ENCODE data around the gene ZFAND2A.
A peak's percentile ranks its signal among the peaks of the same experiment; 100 is the strongest.
"Not testable (repeated sequence)": the region's sequence is repeated elsewhere in the genome, so short reads cannot be mapped to it uniquely, and the experiment has no call there.

Gene ZFAND2A, protein sequence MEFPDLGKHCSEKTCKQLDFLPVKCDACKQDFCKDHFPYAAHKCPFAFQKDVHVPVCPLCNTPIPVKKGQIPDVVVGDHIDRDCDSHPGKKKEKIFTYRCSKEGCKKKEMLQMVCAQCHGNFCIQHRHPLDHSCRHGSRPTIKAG

GRCh38 chr7:1159891-1160669 is at the start of gene ZFAND2A:
ZFAND2A (minus strand) TSS chr7:1160196; CDS start chr7:1158212, 1,984 bp downstream.
- peak; percentile 97 for DNase-seq

DNA sequence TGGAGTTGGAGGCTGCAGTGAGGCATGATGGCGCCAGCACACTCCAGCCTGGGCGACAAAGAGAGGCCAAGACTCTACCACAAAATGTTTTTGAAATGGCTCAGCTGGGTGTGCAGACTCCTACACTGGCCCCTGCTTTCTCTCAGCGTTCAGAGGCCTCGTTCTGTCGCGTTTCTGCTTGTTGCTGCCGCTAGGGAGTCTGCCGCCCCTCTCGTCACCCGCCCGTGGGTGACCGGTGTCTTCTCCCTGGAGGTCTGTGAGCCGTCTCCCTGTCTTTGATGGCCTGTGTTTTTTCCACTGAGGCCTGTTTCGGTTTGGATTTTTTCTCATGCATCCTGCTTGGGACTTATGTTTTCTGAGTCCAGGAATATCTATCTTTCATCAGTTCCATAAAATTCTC is 49.1 kb upstream of the ZFAND2A start:
- DNase-seq = no peak

DNA sequence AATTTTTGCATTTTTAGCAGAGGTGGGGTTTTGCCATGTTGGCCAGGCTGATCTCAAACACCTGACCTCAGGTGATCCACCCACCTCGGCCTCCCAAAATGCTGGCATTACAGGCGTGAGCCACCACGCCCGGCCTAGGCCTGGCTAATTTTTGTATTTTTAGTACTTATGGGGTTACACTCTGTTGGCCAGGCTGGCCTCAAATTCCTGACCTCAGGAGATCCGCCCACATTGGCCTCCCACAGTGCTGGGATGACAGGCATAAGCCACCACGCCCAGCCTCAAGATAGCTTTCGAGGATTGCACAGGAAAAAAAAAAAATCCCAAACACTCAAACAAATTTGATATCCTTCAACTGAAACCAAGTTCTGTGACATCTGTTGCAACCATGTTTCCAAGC is 45.7 kb upstream of the ZFAND2A start:
- DNase-seq = not testable (repeated sequence)

- no peak for DNase-seq
Measured at GRCh38 chr7:1204460-1205140, 44.6 kb upstream of the ZFAND2A start.

- not testable (repeated sequence) for DNase-seq
Measured at GRCh38 chr7:1202914-1203313, 42.9 kb upstream of the ZFAND2A start.

DNA sequence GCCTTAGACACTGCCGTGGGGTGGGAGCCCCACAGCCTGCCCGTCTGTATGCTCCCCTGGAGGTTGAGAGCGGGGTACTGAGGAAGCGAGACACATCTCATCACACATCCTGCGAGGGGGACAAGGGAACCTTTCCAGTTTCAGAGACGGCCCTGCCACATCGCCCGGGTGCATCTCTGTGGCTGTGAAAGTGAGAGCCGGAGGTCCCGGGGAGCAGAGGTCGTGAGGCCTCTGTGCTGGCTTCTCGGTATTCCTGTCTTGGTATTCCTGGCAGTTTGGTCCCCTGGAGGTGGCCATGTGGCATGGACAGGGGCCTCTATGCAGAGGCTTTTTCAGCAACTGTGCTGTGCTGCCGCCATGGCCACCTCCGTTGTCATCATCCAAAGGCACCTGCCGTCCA is 41.9 kb upstream of the ZFAND2A start:
- no peak for DNase-seq

- DNase-seq = no peak
Measured at GRCh38 chr7:1200045-1200444, 40.0 kb upstream of the ZFAND2A start.

DNA sequence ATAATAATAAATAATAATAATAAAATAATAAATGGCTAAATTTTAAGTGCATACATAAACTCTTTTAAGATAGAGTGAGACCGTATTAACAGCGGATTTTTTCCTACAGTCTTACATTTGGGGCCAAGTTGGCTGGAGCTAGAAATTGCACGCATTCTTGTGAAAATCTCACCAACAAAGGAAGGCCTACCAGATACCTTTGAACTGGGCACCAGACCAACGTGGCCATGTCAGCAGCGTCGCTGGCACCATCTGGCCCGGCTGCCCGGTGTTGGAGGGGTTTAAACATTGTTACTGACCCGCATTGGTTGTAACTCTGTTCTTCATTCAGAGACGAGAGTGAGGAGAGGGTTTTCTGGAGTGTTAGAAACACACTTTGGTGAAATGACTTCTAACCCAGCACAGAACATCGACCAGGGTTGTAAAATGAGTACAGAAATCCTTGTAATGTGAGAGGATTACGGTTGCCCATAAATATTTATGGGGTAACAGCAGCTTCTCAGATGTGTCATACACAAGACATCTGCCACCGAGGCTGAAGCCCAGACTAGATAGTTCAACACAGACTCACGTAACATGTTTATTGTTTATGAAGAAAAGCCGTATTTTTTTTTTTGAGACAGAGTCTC is 38.1 kb upstream of the ZFAND2A start:
- no peak for DNase-seq

DNA sequence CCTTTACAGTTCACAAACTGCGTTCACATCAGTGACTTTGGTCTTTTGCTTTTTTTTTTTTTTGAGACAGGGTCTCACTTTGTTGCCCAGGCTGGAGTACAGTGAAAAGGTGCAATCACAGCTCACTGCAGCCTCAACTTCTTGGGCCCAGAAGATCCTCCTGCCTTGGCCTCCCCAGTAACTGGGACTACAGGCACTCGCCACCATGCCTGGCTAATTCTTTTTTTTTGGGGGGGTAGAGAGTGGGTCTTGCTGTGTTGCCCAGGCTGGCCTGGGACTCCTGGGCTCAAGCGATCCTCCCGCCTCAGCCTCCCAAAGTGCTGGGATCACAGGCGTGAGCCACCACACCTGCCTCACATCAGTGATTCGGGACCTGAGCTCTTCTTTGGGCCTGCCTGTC is 37.0 kb upstream of the ZFAND2A start:
- no peak for DNase-seq

DNA sequence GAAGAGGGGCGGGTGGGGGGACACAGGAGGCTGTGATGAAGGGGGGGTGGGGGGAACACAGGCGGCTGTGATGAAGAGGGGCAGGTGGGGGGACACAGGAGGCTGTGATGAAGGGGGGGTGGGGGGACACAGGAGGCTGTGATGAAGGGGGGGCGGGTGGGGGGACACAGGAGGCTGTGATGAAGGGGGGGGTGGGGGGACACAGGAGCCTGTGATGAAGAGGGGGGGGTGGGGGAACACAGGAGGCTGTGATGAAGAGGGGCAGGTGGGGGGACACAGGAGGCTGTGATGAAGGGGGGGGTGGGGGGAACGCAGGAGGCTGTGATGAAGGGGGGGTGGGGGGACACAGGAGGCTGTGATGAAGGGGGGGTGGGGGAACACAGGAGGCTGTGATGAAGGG is 36.4 kb upstream of the ZFAND2A start:
- DNase-seq = not testable (repeated sequence)

- peak; percentile 18 for DNase-seq
Measured at GRCh38 chr7:1193593-1194424, 33.8 kb upstream of the ZFAND2A start.

- no peak for DNase-seq
Measured at GRCh38 chr7:1192171-1192676, 32.2 kb upstream of the ZFAND2A start.

DNA sequence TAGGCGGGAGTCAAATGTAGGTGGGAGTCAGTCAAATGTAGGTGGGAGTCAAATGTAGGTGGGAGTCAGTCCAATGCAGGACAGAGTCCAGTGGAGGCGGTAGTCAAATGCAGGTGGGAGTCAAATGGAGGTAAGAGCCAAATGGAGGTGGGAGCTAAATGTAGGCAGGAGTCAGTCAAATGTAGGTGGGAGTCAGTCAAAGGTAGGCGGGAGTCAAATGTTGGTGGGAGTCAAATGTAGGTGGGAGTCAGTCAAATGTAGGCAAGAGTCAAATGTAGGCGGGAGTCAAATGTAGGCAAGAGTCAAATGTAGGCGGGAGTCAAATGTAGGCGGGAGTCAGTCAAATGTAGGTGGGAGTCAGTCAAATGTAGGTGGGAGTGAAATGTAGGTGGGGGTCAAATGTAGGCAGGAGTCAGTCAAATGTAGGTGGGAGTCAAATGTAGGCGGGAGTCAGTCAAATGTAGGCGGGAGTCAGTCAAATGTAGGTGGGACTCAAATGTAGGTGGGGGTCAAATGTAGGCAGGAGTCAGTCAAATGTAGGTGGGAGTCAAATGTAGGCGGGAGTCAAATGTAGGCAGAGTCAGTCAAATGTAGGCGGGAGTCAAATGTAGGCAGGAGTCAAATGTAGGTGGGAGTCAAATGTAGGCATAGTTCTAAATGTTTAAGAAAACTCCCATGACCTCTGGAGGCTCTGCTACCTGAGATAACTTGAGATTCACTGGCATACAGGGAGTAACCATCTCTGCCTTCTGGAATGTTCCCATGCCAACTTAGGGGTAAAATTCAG is 30.2 kb upstream of the ZFAND2A start:
- no peak for DNase-seq

DNA sequence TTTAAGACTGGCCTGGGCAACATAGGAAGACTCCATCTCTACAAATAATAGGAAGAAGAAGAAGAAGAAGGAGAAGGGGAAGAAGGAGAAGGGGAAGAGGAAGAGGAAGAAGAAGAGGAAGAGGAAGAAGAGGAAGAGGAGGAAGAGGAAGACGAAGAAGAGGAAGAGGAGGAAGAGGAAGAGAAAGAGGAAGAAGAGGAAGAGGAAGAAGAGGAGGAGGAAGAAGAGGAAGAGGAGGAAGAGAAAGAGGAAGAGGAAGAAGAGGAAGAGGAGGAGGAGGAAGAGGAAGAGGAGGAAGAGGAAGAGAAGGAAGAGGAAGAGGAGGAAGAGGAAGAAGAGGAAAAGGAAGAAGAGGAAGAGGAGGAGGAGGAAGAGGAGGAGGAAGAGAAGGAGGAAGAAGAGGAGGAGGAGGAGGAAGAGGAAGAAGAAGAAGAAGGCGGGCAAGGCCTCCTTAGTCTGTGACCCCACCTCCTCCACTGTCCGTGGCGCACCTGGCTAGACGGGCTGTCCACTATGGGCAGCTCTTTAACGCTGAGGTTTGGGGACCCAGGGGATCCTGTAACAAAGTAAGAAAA is 28.8 kb upstream of the ZFAND2A start:
- no peak for DNase-seq

DNA sequence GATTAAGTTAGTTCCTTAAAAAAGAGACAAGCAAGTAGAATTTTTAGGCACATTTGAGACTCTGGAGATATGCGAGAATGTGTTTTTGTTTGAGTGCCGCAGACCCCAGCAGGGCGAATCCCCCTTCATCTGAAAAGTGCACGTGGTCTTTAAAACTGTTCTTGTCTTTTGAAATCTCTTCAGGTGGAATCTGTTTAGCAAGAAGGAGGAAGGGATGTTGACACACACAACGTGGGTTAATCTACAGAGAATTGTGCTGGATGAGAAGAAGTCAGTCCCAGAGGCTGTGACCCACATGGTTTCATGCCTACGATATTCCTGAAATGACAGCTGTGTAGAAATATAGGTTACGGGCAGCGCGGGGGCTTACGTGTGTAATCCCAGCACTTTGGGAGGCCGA is 27.1 kb upstream of the ZFAND2A start:
- no peak for DNase-seq

DNA sequence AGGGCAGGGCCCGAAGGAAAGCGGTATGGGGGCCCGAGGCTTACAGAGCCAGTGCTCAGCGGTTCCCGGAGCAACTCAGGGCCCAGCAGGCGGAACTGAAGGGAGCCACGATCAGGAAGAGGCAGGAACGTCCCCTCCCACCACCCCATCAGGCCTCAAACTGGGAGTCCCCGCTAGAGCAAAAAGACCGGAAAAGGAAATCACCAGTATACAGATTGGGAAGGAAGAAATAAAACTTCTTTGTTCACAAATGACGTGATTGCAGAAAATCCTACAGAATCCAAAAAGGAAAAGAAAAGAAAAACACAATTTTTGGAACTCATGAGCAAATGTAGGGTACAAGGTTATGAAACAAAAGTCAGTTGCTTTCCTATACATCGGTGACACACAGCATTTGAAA is 21.6 kb upstream of the ZFAND2A start:
- DNase-seq = no peak

DNA sequence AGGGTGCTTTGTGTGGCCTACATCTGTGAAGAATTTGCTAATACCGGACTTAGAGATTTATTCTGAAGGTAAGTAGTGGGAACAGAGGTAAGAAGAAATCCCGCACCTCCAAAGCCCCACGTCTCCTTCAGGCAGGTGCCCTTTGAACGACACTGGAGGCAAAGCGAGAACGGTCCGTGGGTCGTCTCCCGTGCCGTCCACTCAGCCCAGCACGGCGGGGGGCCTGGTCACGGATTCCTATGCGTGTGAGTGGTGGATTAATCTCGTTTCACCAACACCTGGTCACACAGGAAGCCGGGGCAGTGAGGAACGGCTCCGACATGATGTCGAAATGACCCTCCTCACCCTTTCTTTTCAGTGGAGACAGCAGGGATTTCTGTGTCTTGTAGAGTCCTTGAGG is 21.0 kb upstream of the ZFAND2A start:
- DNase-seq = no peak

DNA sequence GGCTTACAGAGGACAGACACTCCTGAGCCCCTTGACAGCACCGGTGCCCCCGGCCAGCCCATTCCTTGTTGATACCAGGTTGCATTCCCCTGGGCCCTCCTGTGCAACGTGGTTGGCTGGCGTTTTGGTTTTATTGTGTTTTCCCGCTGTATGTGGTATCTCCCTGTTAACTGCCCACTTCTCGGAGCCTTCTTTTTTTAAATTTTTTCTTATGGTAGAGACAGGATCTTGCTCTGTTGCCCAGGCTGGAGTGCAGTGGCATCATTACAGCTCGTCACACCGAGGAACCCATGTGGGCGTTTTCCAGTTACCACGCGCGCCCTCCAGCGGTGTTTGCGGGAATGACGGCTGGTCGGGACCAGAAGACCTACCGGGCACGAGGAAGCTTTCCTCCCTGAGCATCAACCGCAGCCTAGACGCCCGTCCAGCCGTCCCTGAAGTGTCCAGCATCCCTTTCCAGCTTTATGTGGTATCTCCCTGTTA is 16.9 kb upstream of the ZFAND2A start:
- peak; percentile 60 for DNase-seq

DNA sequence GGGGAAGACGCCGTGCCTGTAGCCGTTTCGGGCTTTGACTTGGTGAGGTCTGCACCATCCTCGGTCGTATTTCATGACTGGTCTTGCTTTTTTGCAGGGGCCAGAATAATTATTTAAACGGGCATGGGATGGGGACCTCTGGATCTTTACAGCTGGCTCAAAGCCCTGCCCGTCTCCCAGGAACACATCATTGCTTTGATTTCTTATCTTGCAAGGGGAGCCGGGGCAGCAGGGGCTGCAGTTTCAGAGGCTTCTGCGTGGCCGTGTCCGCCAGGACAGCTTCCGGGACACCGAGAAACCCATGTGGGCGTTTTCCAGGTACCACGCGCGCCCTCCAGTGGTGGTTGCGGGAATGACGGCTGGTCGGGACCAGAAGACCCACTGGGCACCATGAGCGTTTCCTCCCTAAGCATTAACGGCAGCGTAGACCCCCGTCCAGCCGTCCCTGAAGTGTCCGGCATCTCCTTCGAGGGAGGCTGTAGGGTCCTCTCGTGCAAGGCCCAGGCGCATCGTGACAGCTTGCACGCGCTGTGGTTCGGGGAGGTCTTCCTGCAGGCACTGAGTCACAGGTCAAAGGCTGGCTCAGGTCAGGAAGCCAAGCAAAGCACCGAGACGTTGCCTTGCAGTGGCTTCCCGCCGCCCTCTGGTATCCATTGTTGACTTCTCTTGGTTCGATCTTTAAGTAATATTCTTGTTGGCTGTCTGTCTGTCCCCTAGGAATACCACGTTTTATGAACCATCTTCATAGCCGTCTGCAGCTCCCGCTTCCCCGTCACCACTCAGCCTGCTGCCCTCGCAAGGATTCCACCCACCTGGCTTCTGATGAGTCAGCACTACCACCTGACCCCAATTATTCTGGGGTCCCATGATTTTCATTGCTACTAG is 16.2 kb upstream of the ZFAND2A start:
- DNase-seq = peak; percentile 54

GRCh38 chr7:1175597-1175966 is 15.6 kb upstream of the ZFAND2A start:
- DNase-seq = no peak
